ENCODE results near the gene CEP104. TPM values are rescaled to one million over a fixed set of nuclear protein-coding genes. Genes with fewer than 3 reads are reported as not detected.

Gene CEP104
- total RNA-seq, 1 donor from 2014 or later = 18.3 TPM

DNA sequence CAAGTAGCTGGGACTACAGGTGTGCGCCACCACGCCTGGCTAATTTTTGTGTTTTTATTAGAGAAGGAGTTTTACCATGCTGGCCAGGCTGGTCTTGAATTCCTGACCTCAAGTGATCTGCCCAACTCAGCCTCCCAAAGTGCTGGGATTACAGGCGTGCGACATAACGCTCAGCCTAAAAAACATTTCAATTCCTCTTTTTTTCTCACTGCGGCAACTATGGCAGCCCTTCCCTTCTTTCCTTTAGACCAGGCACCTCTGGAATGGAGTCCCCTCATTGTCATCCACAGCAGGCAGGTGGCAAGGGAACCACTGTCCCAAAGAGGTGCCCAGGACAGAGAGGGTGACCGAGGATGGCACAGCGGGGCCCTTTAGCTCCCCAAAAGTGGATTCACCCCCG is 14.1 kb downstream of the CEP104 start:
- no peak for DNase-seq (ENCODE audit: low read depth)
- no peak overlapping the region for H3K4me3 ChIP-seq (ENCODE audit: low read depth, low read length)
- no peak for TF ChIP-seq CTCF (conservative IDR thresholded peaks at IDR 0.05; ENCODE audit: low read depth, low read length)

GRCh38 chr1:3841491-3841890 is 15.5 kb downstream of the CEP104 start:
- DNase-seq (ENCODE audit: low read depth) = no peak
- TF ChIP-seq CTCF (conservative IDR thresholded peaks at IDR 0.05; ENCODE audit: low read depth, low read length) = no peak
- H3K4me3 ChIP-seq (ENCODE audit: low read depth, low read length) = no peak overlapping the region

DNA sequence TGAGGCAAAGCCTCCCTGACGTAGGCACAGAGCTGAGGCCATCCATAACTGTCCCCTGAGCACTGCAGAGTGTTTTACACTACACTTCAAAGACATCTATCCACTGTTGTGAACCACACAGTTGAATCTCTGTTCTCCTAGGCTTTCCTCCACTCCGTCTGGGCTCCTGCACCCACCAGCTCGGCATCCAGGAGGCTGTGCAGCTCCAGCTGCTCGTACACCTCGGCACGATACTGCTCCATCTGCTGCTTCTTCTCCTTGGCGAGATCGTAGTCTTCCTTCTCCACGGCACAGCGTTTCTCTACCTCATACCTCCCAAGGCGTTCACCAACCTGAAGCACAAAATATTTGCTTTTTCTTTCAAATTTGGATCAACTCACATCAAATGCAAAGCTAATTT is 18.2 kb downstream of the CEP104 start:
- DNase-seq (ENCODE audit: low read depth) = no peak
- no peak for TF ChIP-seq CTCF (conservative IDR thresholded peaks at IDR 0.05; ENCODE audit: low read depth, low read length)
- H3K4me3 ChIP-seq (ENCODE audit: low read depth, low read length) = no peak overlapping the region

DNA sequence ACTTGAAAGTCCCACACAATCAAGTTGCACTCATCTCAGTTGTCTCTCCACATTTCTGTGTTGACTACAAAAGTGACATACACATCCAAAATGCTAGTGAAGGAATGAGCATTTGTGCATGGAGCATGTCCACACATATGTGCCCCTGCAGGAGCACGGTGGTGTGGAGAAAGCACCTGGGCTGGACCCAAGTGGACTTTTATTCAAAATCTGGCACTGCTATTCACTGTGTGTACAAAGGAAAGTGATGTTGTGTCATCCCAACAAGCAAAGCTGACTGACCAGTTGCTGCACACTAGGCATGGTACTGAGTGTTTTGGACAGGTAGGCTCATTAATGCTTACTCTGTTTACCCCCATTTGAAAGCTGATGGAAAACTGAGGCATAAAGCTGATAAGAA is 19.3 kb downstream of the CEP104 start:
- no peak overlapping the region for H3K4me3 ChIP-seq (ENCODE audit: low read depth, low read length)
- no peak for TF ChIP-seq CTCF (conservative IDR thresholded peaks at IDR 0.05; ENCODE audit: low read depth, low read length)
- no peak for DNase-seq (ENCODE audit: low read depth)

- DNase-seq (ENCODE audit: low read depth) = no peak
- TF ChIP-seq CTCF (conservative IDR thresholded peaks at IDR 0.05; ENCODE audit: low read depth, low read length) = no peak
- no peak overlapping the region for H3K4me3 ChIP-seq (ENCODE audit: low read depth, low read length)
Observed at GRCh38 chr1:3837200-3837599, 19.8 kb downstream of the CEP104 start.

DNA sequence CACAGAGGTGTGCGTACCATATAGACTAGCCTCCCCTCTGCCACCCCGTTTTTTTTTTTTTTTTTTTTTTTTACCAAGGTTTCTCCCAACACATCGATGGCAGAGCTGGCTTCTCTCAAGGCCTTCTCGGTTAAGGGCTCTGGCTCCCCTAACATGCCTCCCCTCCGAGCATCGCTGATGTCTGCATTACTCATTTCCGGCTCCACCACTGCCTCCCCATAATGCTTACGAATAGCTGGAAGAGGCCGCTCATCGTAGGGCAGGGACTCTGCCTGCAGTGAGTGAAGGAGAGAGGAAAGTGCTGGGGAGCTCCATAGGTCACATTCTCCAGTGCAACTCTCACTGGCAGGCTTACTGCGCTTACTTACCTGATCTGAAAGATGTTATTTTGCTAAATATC is 20.6 kb downstream of the CEP104 start:
- TF ChIP-seq CTCF (conservative IDR thresholded peaks at IDR 0.05; ENCODE audit: low read depth, low read length) = no peak
- DNase-seq (ENCODE audit: low read depth) = no peak
- H3K4me3 ChIP-seq (ENCODE audit: low read depth, low read length) = no peak overlapping the region

DNA sequence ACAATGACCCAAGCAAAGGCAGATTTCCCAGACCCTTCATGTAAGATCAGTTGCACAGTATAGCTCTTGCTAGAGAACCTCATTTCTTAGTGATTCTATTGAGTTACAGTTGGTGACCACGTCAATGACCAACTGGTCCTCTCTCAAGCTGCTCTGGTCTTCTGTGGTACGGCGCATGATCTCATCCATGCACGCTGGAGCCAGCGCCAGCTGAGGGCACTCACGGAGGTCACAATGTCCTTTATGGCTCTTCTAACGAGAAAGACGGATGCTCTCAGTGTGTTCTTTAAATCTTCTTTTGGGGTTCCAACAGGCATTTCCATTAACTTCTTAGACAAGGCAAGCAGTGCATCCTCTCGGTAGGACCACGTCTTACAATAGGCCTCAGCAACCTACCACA is 22.3 kb downstream of the CEP104 start:
- TF ChIP-seq CTCF (conservative IDR thresholded peaks at IDR 0.05; ENCODE audit: low read depth, low read length) = no peak
- DNase-seq (ENCODE audit: low read depth) = no peak
- H3K4me3 ChIP-seq (ENCODE audit: low read depth, low read length) = no peak overlapping the region

Data from epithelial cell of proximal tubule (primary cell).